ENCODE results near the gene CASP2. TPM values are rescaled to one million over a fixed set of nuclear protein-coding genes. Genes with fewer than 3 reads are reported as not detected.
A peak's percentile ranks its signal among the peaks of the same experiment; 100 is the strongest.

CASP2 gene
- total RNA-seq, 1 experiment from 2014 or later, result 62.0 TPM

- TF ChIP-seq, protein P1, sequence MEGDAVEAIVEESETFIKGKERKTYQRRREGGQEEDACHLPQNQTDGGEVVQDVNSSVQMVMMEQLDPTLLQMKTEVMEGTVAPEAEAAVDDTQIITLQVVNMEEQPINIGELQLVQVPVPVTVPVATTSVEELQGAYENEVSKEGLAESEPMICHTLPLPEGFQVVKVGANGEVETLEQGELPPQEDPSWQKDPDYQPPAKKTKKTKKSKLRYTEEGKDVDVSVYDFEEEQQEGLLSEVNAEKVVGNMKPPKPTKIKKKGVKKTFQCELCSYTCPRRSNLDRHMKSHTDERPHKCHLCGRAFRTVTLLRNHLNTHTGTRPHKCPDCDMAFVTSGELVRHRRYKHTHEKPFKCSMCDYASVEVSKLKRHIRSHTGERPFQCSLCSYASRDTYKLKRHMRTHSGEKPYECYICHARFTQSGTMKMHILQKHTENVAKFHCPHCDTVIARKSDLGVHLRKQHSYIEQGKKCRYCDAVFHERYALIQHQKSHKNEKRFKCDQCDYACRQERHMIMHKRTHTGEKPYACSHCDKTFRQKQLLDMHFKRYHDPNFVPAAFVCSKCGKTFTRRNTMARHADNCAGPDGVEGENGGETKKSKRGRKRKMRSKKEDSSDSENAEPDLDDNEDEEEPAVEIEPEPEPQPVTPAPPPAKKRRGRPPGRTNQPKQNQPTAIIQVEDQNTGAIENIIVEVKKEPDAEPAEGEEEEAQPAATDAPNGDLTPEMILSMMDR (IDR thresholded peaks at IDR 0.05; ENCODE audit: insufficient read depth in 1 of 2, low read depth in 1 of 2, low read length in 1 of 2, severe bottlenecking in 1 of 2, unreplicated experiment in 1 of 2), result no peak
- H3K27me3 Mint-ChIP-seq (ENCODE audit: insufficient read depth, unreplicated experiment), result no peaks in the 10 kb centered on the region
- intact Hi-C loops (cut with micrococcal nuclease; ENCODE audit: unreplicated experiment), result no loop called here
- H3K27ac Mint-ChIP-seq (ENCODE audit: unreplicated experiment), result peak overlapping the region; percentile 85
- Histone ChIP-seq H3K4me1 (peaks cover 40% of the 10 kb centered on the region), H3K4me3 (ENCODE audit: low read depth, low read length) (no peak overlapping the region), H3K36me3 (ENCODE audit: control insufficient read depth, insufficient read depth, low read length) (no peaks in the 10 kb centered on the region), H3K27me3 (replicated peaks; ENCODE audit: control insufficient read depth, insufficient read depth, low read length) (no peaks in the 10 kb centered on the region), H3K9me3 (no peaks in the 10 kb centered on the region)
- H3K4me1 Mint-ChIP-seq (ENCODE audit: low read depth, unreplicated experiment), result peaks cover 44% of the 10 kb centered on the region
- H3K36me3 Mint-ChIP-seq (ENCODE audit: insufficient read depth, unreplicated experiment), result peaks cover 10% of the 10 kb centered on the region
- ChIA-PET POLR2A (no interaction called here), CTCF (interaction anchor here (0.9 to 1.3 kb wide), 2 partner anchors 16 to 20 kb away, joined by 3 to 4 read pairs; partner anchors contain the start of gene GSTK1)
- BruUV-seq (replicated peaks), result no TSS peak
- no peaks in the 10 kb centered on the region for H3K9me3 Mint-ChIP-seq (ENCODE audit: unreplicated experiment)
- H3K4me3 Mint-ChIP-seq (ENCODE audit: unreplicated experiment), result no peak overlapping the region
- no peak for DNase-seq
These were observed 4.8 kb upstream of the CASP2 start for GRCh38 chr7:143283381-143283780.

GRCh38 chr7:143284591-143285469, 3.3 kb upstream of the CASP2 start, which contains the start of gene TMEM139:
Gene TMEM139 (plus strand): TSS chr7:143284958. CDS start chr7:143285958, 1,000 bp downstream.
- Histone ChIP-seq H3K36me3 (ENCODE audit: control insufficient read depth, insufficient read depth, low read length) (no peaks in the 10 kb centered on the region), H3K9me3 (no peaks in the 10 kb centered on the region), H3K4me3 (ENCODE audit: low read depth, low read length) (peak within 1 kb of the TSS; percentile 42), H3K27me3 (replicated peaks; ENCODE audit: control insufficient read depth, insufficient read depth, low read length) (no peaks in the 10 kb centered on the region), H3K4me1 (peaks cover 41% of the 10 kb centered on the region)
- Mint-ChIP-seq H3K4me3 (ENCODE audit: unreplicated experiment) (peak within 1 kb of the TSS; percentile 86), H3K27me3 (ENCODE audit: insufficient read depth, unreplicated experiment) (no peaks in the 10 kb centered on the region), H3K36me3 (ENCODE audit: insufficient read depth, unreplicated experiment) (peaks cover 25% of the 10 kb centered on the region), H3K4me1 (ENCODE audit: low read depth, unreplicated experiment) (peaks cover 41% of the 10 kb centered on the region), H3K27ac (ENCODE audit: unreplicated experiment) (peak within 1 kb of the TSS; percentile 85), H3K9me3 (ENCODE audit: unreplicated experiment) (no peaks in the 10 kb centered on the region)
- POLR2A ChIA-PET, result interaction anchor here (0.9 kb wide), 1 partner anchor 85 kb away, joined by 4 read pairs; no protein-coding TSS in a partner anchor
- CTCF ChIA-PET, result interaction anchor here (1.3 kb wide), 1 partner anchor 21 kb away, joined by 4 read pairs; the partner anchor contains the start of gene GSTK1
- peak; percentile 83 to 92 for DNase-seq
- intact Hi-C loops (cut with micrococcal nuclease; ENCODE audit: unreplicated experiment), result loop anchor here (1.0 kb wide), 2 partner anchors 22 to 42 kb away; partner anchors contain the start of gene GSTK1
- BruUV-seq (replicated peaks), result no TSS peak
- TF ChIP-seq, protein P1 (IDR thresholded peaks at IDR 0.05; ENCODE audit: insufficient read depth in 1 of 2, low read depth in 1 of 2, low read length in 1 of 2, severe bottlenecking in 1 of 2, unreplicated experiment in 1 of 2), result no peak

DNA sequence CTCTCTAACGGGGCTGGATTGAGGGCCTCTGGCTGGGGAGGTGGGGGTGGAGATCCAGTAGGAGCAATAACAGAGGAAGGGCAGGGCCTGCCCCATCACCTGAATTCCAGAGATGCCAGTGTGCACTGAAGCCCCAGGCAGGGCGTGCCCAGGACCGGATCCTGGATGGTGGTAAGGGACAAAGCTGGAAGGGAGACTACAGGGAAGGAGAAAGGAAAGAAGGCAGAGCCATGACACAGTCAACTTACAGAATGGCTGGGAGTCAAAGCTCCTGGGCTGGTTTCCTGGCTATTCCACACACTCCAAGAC, 2.7 kb upstream of the CASP2 start:
- Histone ChIP-seq H3K4me3 (ENCODE audit: low read depth, low read length) (peak overlapping the region; percentile 42), H3K9me3 (no peaks in the 10 kb centered on the region), H3K36me3 (ENCODE audit: control insufficient read depth, insufficient read depth, low read length) (no peaks in the 10 kb centered on the region), H3K27me3 (replicated peaks; ENCODE audit: control insufficient read depth, insufficient read depth, low read length) (no peaks in the 10 kb centered on the region), H3K4me1 (peaks cover 37% of the 10 kb centered on the region)
- Mint-ChIP-seq H3K9me3 (ENCODE audit: unreplicated experiment) (no peaks in the 10 kb centered on the region), H3K27ac (ENCODE audit: unreplicated experiment) (peak overlapping the region; percentile 85), H3K4me1 (ENCODE audit: low read depth, unreplicated experiment) (peaks cover 41% of the 10 kb centered on the region), H3K27me3 (ENCODE audit: insufficient read depth, unreplicated experiment) (no peaks in the 10 kb centered on the region), H3K36me3 (ENCODE audit: insufficient read depth, unreplicated experiment) (peaks cover 28% of the 10 kb centered on the region), H3K4me3 (ENCODE audit: unreplicated experiment) (peak overlapping the region; percentile 86)
- POLR2A ChIA-PET, result interaction anchor here (0.9 kb wide), 1 partner anchor 85 kb away, joined by 4 read pairs; no protein-coding TSS in a partner anchor
- TF ChIP-seq, protein P1 (IDR thresholded peaks at IDR 0.05; ENCODE audit: insufficient read depth in 1 of 2, low read depth in 1 of 2, low read length in 1 of 2, severe bottlenecking in 1 of 2, unreplicated experiment in 1 of 2), result no peak
- no TSS peak for BruUV-seq (replicated peaks)
- CTCF ChIA-PET, result no interaction called here
- intact Hi-C loops (cut with micrococcal nuclease; ENCODE audit: unreplicated experiment), result no loop called here
- peak; percentile 53 to 81 for DNase-seq

All from Caco-2 (cell line).